ENCODE measurements around the gene COMMD3.

COMMD3 gene

DNA sequence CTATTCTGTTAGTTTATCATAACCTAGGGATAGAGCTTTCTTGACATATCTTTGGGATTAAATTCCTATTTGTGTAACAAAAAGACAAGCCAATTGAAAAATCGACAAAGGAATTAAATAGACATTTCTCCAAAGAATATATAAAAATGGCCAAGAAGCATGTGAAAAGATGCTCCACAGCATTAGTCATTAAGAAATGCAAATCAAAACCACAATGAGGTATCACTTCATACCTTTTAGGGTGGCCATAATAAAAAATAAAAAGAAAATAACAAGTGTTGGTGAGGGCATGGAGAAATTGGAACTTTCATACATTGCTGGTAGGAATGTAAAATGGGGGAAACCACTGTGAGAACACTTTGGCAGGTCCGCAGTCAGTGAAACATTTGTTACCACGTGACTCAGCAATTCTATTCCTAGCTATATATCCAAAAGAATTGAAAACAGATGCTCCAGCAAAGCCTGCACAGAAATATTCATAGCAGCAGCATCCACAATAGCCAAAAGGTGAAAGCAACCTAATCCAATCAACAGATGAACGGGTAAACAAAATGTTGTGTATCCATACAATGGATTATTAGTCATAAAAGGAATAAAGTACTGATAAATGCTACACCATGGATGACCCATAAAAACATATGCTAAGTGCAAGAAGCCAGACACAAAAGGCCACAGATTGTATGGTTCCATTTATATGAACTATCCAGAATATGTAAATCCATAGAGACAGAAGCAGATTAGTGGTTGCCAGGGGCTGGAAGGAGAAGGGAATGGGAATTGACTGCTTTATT is 49.7 kb downstream of the COMMD3 start:
- DNase-seq (ENCODE audit: low read depth in 2 of 2, low spot score in 1 of 2): no peak

DNA sequence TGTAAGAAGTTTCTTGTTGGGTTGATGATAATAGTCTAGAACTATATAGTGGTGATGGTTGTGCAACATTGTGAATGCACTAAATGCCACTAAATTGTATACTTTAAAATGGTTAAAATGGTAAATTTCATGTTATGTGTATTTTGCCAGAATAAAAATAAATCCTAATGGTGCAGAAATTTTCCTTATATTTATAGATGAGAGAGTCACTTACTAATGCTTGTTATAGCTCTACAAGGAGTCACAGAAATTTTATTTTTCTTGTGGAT is 50.2 kb downstream of the COMMD3 start:
- DNase-seq (ENCODE audit: low read depth in 2 of 2, low spot score in 1 of 2): no peak

GRCh38 chr10:22366771-22367170 is 50.6 kb downstream of the COMMD3 start:
- DNase-seq (ENCODE audit: low read depth in 2 of 2, low spot score in 1 of 2): no peak

- DNase-seq (ENCODE audit: low read depth in 2 of 2, low spot score in 1 of 2): no peak
Measured at GRCh38 chr10:22367471-22367870, 51.3 kb downstream of the COMMD3 start.

DNA sequence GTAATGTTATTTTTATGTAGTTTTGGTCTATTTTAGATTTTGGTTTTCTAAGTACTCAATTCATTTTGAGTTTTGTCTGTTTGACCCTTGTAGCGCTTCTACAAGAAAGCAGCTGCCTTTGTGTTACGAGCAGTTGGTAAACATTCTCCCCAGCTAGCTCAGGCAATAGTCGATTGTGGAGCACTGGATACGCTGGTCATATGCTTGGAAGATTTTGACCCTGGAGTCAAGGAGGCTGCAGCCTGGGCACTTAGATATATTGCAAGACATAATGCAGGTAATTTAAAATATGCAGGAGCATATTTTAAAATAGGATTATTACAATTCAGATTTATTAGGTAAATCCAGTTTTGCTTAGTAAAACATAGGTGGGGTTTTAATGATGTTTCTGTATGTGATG is 52.2 kb downstream of the COMMD3 start:
- DNase-seq (ENCODE audit: low read depth in 2 of 2, low spot score in 1 of 2): no peak

GRCh38 chr10:22368981-22369380 is 52.8 kb downstream of the COMMD3 start:
- no peak for DNase-seq (ENCODE audit: low read depth in 2 of 2, low spot score in 1 of 2)

DNA sequence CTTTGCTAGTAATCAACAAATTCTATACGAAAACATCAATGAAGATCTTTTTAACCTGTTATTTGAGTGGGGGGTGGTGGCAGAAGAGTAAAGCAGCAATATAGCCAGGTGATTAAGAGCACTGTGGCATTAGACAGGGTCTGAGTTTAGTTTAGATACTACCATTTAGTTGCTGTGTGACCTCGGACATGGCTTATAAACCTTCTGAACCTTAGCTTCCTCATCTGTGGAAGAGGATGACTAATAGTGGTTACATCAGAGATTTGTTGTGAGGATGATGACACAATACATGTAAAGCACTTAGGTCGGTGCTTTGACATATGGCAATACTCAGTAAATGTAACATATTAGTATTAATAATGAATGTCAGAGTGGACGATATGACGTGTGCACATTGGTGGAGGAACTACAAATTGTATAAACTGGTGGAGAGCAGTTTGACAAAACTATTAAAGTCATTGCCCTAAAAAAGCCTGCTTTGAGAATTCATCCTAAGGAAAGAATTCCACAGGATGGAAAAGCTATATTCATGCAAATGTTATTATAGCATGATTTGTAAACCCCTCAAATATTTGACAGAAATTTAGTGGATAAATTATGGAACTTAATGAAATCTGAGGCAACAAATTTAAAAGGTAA is 53.4 kb downstream of the COMMD3 start:
- no peak for DNase-seq (ENCODE audit: low read depth in 2 of 2, low spot score in 1 of 2)

Data from stimulated activated CD8-positive, alpha-beta memory T cell treated with anti-CD3 and anti-CD28 coated beads, Interleukin-4, amount 100 ng/mL, for 4 hours (primary cell).